GM19395 (cell line): ENCODE results near the gene CTNNA3.

Experiments used
- ATAC-seq: cut with Tn5 transposase; IDR thresholded peaks from one replicate; pipeline ENCODE4 v1.9.1; 2021; ENCODE audit warnings: mild to moderate bottlenecking, moderate library complexity; ENCODE audit not compliant: unreplicated experiment

The CTNNA3 gene

DNA sequence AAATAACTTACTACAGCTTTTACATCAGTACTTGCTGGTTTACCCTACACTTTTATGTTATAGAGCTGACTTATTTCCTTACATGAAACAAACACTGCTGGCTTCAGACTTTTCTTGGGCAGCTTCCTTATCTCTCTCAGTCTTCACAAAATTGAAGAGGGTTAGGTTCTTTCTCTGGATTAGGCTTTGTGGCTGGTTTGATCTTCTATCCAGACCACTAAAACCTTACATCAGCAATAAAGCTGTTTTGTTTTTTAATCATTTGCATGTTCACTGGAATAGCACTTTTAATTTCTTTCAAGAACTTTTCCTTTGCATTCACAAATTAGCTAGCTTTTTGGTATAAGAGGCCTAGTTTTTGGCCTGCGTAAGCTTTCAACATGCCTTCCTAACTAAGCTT lies 551.5 kb downstream of the CTNNA3 start:
- no peak for ATAC-seq

DNA sequence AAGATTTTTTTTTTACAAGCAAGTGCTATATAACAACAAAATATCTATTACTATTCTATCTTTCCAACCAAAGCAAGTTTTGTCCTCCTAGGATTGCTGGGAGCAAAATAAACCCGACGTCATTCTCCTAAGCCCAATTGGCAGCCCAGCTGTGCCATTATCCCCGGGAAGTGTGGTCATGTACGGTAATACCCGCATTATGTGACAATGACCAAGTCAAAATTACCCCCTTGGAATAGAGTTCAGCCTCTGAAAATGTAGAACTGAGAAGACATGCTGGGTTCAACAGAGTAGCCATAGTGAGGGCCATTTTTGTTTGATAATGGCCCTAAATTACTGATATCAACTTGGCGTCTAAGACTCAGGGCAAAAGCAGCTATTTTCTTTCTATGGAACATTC lies 554.7 kb downstream of the CTNNA3 start:
- no peak for ATAC-seq

DNA sequence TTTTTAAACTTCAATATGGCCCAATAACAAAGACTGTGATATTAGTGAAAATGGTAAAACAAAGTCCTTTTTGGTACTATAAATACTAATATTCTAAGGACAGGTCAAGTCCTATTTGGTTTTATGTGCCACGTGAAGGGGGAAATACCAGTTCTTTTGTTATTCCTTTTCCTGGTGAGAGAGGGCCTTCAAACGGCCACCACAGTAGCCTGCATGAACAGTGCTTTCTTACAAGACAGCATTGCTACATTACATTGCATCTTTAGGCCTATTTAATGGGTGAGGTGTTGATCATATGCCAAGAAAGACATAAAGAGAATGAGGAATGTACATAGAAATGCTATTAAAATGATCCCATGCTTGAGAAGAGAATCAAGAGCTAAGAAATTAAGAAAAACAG lies 555.4 kb downstream of the CTNNA3 start:
- ATAC-seq: no peak

DNA sequence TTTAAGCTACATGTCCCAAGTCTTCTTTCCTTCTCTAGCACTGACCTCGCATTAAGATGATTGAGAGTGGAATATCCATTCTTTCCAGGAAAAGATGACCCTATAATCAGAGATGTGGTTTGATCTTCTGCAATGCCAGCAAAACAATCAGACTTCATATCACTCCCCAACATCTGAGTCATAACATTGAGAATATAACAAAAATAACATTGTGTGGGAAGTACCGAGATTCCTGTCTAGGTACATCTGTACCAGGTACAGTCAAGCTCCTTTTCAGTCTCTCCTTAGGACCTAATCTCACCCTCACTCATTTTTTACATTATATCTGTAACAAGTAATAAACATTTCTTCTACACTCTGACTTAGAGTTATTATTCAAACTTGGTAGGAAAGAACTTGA lies 568.6 kb downstream of the CTNNA3 start:
- ATAC-seq: no peak

GRCh38 chr10:67119651-67120050 lies 576.3 kb downstream of the CTNNA3 start:
- no peak for ATAC-seq

DNA sequence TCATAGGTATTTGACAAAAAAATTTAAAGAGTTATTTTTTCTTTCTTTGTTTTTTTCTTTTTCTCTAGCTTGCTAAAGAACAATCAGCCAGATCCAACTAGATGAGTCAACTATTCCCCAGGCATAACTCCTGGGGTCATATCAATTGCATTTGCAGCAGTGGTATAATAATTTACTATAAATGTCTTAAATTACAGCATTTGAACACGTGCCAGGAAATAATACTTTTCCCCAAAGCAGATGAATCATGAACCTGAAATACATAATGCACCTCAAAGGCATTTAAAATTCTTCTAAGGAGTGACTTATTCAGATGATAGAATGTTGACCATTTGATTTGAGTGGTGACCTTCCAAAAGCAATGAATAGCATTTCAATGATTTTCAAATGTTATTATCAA lies 580.0 kb downstream of the CTNNA3 start:
- no peak for ATAC-seq

DNA sequence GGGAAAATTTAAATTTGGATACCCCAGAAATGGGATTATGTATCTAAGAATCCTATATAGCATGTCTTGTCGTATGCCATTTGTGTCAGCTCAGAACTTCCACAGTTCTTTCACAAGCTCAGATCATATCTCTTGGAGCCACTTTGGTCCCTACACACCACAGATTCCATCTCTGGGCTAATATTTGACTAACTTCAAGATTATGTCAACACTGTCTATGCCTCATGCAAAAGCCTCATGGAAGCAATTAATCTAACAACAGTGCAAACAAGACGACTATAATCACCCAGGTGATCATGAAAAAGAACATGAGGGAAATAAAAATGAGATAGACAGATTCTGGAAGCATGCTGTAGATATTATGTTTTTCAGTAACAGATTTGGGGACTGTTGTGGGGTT lies 581.0 kb downstream of the CTNNA3 start:
- ATAC-seq: no peak

- no peak for ATAC-seq
Observed at GRCh38 chr10:67112765-67113164, 583.2 kb downstream of the CTNNA3 start.

GRCh38 chr10:67110286-67110685 lies 585.7 kb downstream of the CTNNA3 start:
- no peak for ATAC-seq

- ATAC-seq: no peak
Observed at GRCh38 chr10:67107670-67108069, 588.3 kb downstream of the CTNNA3 start.

DNA sequence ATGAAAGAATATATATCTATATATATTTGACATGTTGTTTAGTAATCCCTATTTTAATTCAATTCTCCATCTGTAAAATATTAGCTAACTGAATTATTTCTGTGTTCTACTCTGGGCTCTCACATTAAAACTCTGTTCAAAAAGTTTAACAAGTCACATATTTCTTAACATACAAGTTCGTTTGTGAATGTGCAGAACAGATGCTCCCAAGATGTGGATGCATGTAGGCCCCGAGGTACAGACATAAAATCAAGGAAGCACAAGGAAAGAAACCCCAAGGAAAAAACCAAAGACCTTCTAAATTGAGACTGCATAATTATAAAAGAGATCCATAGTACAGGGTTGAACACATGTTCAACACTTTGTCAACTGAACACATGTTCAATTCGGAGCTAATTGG lies 595.0 kb downstream of the CTNNA3 start:
- no peak for ATAC-seq

- no peak for ATAC-seq
Observed at GRCh38 chr10:67098461-67098860, 597.5 kb downstream of the CTNNA3 start.

DNA sequence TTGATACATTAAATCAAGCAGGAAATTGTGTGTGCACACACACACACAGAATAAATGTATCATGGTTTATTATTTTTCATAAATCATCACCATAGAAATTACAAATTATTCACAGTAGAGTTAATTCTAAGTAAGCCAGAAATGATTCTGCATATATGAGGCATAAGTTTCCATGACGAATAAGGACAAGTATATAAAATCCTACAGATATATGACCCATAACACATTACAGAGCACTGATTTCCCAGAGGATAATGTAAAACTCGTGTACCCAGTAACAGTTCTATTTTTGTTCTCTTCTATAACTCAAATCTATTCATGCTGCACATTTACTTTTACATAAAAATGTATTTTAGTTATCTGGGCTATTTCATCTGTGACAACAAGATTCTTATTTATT lies 600.5 kb downstream of the CTNNA3 start:
- no peak for ATAC-seq

GRCh38 chr10:67088036-67088435 lies 608.0 kb downstream of the CTNNA3 start:
- ATAC-seq: no peak

DNA sequence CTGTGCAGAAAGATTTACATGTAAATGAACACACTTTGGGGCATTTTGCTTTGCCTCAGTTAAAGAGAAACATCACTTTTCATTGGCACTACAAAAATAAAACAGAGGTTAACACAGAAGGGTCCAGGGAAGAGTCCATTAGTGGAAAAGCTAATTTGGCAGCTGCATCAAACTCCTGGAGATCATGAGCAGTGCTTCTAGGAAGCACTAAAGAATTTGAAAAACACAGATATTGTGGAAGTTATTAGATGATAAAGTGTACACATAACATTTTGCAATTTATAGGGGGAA lies 608.9 kb downstream of the CTNNA3 start:
- no peak for ATAC-seq

DNA sequence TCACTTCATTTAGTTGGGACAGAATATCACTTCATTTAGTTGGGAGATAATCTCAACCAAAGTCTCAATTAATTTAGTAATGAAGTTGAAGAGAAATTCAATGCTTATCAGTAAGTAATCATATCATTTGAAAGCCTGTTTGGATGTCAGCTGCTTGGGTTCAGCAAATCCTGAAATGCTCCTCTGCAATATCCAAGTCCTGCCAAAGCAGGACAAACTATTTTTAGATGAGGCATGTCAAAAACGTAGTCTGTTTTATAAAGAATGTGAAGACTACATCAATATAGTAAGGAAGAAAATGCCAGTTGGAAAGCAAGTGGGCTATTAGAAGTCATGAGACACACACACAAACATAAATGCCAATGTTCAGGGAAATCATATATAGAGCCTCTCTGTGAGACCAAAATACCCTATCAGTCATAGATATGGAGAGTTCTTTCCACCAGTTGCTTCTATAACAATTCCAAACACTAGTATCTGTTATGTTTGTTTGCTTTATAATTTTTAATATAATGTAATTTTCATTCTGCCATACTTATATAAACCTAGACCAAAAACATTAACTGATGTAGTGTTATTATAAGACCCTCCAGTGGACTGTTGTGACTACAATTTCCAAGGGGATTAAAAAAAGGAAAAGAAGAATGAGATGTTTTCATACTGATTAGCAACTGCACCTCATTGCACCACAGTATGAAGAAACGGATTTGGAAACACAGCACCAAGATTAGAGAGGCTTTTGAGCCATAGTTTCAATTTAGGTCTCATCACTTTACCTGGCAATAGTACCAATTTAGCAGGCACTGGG lies 609.5 kb downstream of the CTNNA3 start:
- ATAC-seq: no peak

- ATAC-seq: no peak
Observed at GRCh38 chr10:67079126-67079525, 616.9 kb downstream of the CTNNA3 start.

DNA sequence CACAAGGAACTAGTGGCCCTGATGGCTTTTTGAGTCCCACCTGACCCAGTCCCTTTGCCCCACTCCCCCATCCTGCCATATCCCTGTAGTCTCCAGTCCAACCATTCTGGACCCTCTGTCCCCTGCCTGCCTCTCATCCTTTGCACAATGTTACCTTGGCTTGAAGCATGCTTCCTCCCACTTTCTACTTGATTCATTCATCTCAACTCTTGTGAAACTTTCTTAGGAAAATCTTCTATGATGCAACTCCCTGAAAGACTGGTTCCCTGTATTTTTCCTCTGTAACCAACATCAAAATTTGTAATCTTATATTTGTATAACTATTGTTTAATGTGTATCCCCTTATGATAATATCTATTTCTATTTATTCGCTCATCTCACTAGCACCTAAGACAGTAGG lies 618.6 kb downstream of the CTNNA3 start:
- ATAC-seq: no peak

GRCh38 chr10:67076144-67076543 lies 619.9 kb downstream of the CTNNA3 start:
- ATAC-seq: no peak

- no peak for ATAC-seq
Observed at GRCh38 chr10:67075491-67075971, 620.5 kb downstream of the CTNNA3 start.

- no peak for ATAC-seq
Observed at GRCh38 chr10:67072654-67073053, 623.3 kb downstream of the CTNNA3 start.

GRCh38 chr10:67050415-67050814 lies 645.6 kb downstream of the CTNNA3 start:
- ATAC-seq: no peak

GRCh38 chr10:67049988-67050387 lies 646.0 kb downstream of the CTNNA3 start:
- ATAC-seq: no peak
